GM06990 (cell line): Measurements from ENCODE around the gene H6PD.

Experiments used
- DNase-seq: peaks from one replicate; pipeline ENCODE4 v3.0.0-alpha.2; 2011; ENCODE audit not compliant: insufficient read length; ENCODE audit errors: extremely low read depth
- H3K27me3 ChIP-seq: replicated peaks from 2 replicates; pipeline ENCODE4 v1.6.0; 2011; ENCODE audit warnings: low read length; ENCODE audit not compliant: control insufficient read depth, insufficient read depth
- H3K36me3 ChIP-seq: 2 replicates; pipeline ENCODE4 v1.5.1; 2011; ENCODE audit warnings: low read length; ENCODE audit not compliant: control insufficient read depth, insufficient read depth
- H3K4me3 ChIP-seq: replicated peaks from 2 replicates; pipeline ENCODE4 v1.5.1; 2011; ENCODE audit warnings: low read depth, mild to moderate bottlenecking, control low read depth, low read length
- TF ChIP-seq, protein P1 (sequence below): IDR thresholded peaks from 2 replicates; pipeline ENCODE4 v1.5.1; 2011; ENCODE audit warnings: low read length, control low read depth, mild to moderate bottlenecking, inconsistent platforms; ENCODE audit not compliant: insufficient read depth, poor library complexity, severe bottlenecking

H6PD gene

DNA sequence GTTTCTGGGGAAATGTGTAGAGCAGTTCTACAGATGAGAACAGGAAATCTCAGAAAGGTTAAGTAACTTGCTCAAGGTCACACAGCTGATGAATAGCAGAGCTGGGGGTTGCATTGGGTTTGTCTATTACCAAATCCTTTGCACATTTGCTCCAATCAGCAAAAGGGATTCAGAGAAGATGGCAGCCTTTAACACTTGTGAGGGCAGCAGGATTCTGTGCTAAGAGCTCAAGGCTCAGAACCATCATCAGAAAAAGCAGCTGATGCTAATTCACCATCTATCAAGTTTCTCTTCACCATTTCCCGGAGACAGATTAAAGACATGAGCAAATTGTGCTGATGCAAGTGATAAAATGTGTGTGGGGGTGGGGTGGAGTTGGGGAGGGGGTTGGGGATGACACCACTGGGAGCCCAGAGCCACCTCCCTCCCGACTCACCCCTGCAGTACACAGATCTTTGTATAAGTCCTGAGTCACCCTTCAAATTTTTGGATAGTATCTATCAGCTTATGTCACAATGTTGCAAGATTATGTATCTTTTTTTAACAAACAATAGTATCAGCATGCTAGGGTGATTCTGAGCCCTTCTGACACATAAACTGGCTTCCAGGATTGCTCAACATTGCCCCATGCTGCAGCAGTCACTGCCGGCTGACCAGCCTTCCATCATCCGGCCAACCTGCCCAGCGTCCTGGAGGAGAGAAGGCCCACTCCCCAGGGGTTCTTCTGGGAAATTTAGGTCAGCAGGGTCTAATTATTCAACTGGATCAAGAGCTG lies 55.3 kb downstream of the H6PD start:
- Histone ChIP-seq H3K36me3 (no peaks in the 10 kb centered on the region), H3K27me3 (no peaks in the 10 kb centered on the region; the same call in 1 of the 2 replicates), H3K4me3 (no peak overlapping the region)
- TF ChIP-seq, protein P1, sequence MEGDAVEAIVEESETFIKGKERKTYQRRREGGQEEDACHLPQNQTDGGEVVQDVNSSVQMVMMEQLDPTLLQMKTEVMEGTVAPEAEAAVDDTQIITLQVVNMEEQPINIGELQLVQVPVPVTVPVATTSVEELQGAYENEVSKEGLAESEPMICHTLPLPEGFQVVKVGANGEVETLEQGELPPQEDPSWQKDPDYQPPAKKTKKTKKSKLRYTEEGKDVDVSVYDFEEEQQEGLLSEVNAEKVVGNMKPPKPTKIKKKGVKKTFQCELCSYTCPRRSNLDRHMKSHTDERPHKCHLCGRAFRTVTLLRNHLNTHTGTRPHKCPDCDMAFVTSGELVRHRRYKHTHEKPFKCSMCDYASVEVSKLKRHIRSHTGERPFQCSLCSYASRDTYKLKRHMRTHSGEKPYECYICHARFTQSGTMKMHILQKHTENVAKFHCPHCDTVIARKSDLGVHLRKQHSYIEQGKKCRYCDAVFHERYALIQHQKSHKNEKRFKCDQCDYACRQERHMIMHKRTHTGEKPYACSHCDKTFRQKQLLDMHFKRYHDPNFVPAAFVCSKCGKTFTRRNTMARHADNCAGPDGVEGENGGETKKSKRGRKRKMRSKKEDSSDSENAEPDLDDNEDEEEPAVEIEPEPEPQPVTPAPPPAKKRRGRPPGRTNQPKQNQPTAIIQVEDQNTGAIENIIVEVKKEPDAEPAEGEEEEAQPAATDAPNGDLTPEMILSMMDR = no peak
- DNase-seq = no peak

DNA sequence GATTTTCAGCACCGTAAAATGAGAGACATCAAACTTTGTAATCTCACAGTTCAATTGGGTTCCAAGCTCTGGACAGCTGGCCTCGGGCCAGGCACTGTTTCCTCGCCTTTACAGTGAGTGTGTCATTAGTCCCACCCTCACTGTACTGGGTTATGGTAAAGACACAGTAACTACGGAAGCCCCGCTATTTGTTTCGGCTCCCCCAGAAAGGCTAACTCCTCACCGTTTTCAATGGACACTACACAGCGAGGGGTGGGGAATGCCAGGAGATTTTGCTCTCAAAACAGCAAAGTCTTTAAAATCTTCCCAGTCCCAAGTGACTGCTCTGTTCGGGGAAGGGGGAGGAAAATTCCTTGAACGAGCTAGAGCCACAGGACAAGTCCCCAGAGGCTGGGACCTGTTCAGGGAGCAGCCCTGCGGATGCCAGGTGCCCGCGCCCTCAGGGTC lies 57.4 kb downstream of the H6PD start:
- H3K27me3 ChIP-seq = no peaks in the 10 kb centered on the region
- H3K36me3 ChIP-seq = no peaks in the 10 kb centered on the region
- no peak for DNase-seq
- TF ChIP-seq, protein P1 = no peak
- no peak overlapping the region for H3K4me3 ChIP-seq

- Histone ChIP-seq H3K27me3 (no peaks in the 10 kb centered on the region), H3K36me3 (no peaks in the 10 kb centered on the region), H3K4me3 (peak within 1 kb of the TSS; percentile 65)
- peak; percentile 76 for DNase-seq
- TF ChIP-seq, protein P1 = peak; percentile 8
Measured at GRCh38 chr1:9292361-9293240, 58.0 kb downstream of the H6PD start, which contains the start of gene SPSB1. Gene SPSB1 (plus strand): TSS chr1:9292894. CDS start chr1:9355892, 62,998 bp downstream.

- TF ChIP-seq, protein P1 = no peak
- H3K27me3 ChIP-seq = no peaks in the 10 kb centered on the region
- H3K36me3 ChIP-seq = no peaks in the 10 kb centered on the region
- DNase-seq = no peak
- H3K4me3 ChIP-seq = peak overlapping the region; percentile 65
Measured at GRCh38 chr1:9293241-9293532, 58.6 kb downstream of the H6PD start.

GRCh38 chr1:9293533-9294404 lies 59.2 kb downstream of the H6PD start:
- H3K36me3 ChIP-seq = no peaks in the 10 kb centered on the region
- DNase-seq = peak; percentile 39
- H3K27me3 ChIP-seq = no peaks in the 10 kb centered on the region
- TF ChIP-seq, protein P1 = no peak
- peak overlapping the region; percentile 65 for H3K4me3 ChIP-seq
